Mammary epithelial cell (primary cell): ENCODE data around the gene DCTN2.

ENCODE experiments used
- CTCF ChIP-seq, 2 donors: IDR thresholded peaks in 1 of 2; conservative IDR thresholded peaks in 1 of 2; 2 replicates each; pipeline ENCODE4 v1.5.1; 2011 to 2012; ENCODE audit warnings: inconsistent platforms in 2 of 2, low read length in 2 of 2, mild to moderate bottlenecking in 2 of 2, control low read depth in 1 of 2, low read depth in 1 of 2; ENCODE audit not compliant: insufficient read depth in 1 of 2; ENCODE audit errors: extremely low read depth in 1 of 2
- EZH2 ChIP-seq: IDR thresholded peaks from 2 replicates; pipeline ENCODE4 v1.6.1; 2012; ENCODE audit warnings: low read length, inconsistent platforms, borderline replicate concordance

- TF ChIP-seq EZH2, result no peak
- no peak for TF ChIP-seq CTCF (conservative IDR thresholded peaks at IDR 0.05 in 1 of 2, IDR thresholded peaks at IDR 0.05 in 1 of 2; ENCODE audit: extremely low read depth in 1 of 2, insufficient read depth in 1 of 2, low read depth in 1 of 2, low read length in 2 of 2)
Observed at GRCh38 chr12:57571926-57572762, 25.2 kb upstream of the DCTN2 start.
